NK-92 treated with Interleukin-12 subunit alpha and Interleukin-12 subunit beta, amount 100 ng/mL, for 24 hours (cell line): ENCODE measurements around the gene NAT9.

Experiments used
- DNase-seq: peaks from one replicate; lab custom pipeline; 2025; lab: John Stamatoyannopoulos, UW

NAT9 gene

DNA sequence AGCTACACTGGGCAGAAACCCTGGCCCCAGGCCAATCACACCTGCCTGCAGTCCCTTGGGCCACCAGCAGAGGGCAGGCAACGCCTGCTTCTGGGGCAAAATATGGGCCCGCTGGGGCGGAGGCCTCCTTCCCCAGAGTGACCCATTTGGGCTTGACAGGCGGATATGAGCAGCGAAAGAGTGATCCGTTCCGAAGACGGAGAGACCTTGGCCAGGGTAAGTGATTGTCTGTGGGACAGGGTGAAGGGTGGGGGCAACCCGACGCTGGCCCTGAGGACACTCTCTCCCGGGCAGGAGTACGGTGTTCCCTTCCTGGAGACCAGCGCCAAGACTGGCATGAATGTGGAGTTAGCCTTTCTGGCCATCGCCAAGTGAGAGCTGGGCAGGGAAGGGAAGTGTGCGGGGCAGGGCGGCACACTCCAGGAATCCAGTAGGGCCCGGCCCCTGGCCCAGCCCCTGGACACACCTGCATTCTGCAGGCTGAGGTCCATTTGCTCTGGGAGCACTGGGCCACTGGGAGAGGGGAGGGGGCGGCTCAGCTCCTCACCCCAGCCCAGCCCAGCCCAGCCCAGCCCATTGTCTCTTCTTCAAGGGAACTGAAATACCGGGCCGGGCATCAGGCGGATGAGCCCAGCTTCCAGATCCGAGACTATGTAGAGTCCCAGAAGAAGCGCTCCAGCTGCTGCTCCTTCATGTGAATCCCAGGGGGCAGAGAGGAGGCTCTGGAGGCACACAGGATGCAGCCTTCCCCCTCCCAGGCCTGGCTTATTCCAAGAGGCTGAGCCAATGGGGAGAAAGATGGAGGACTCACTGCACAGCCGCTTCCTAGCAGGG, 31.2 kb downstream of the NAT9 start:
- peak; percentile 69 for DNase-seq

GRCh38 chr17:74744349-74744713, 31.8 kb downstream of the NAT9 start:
- no peak for DNase-seq

DNA sequence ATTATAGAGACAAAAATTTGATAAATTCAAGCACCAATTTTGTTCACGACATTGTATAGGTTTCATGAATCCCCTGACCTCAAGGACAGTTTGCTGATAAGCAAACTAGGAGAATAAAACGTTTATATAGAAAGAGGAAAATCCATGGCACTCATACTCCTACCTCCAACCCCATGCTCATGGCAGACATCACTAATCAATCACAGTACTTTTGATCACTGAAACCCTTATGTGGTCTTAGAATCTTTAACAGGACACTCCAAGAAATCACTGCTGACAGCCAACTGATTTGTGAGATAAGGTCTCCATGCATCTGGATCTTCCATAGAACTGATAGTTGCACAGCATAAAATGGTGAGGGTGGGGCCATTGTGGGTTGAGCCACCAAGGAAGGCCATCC, 32.4 kb downstream of the NAT9 start:
- DNase-seq, result no peak

GRCh38 chr17:74742978-74743545, 33.1 kb downstream of the NAT9 start:
- no peak for DNase-seq

GRCh38 chr17:74742153-74742515, 34.0 kb downstream of the NAT9 start:
- peak; percentile 81 for DNase-seq

GRCh38 chr17:74740641-74741387, 35.3 kb downstream of the NAT9 start:
- no peak for DNase-seq

GRCh38 chr17:74740173-74740572, 36.0 kb downstream of the NAT9 start:
- DNase-seq, result no peak

- no peak for DNase-seq
Observed at GRCh38 chr17:74739227-74739831, 36.8 kb downstream of the NAT9 start.

- DNase-seq, result peak; percentile 91
Observed at GRCh38 chr17:74738051-74738996, 37.8 kb downstream of the NAT9 start.

DNA sequence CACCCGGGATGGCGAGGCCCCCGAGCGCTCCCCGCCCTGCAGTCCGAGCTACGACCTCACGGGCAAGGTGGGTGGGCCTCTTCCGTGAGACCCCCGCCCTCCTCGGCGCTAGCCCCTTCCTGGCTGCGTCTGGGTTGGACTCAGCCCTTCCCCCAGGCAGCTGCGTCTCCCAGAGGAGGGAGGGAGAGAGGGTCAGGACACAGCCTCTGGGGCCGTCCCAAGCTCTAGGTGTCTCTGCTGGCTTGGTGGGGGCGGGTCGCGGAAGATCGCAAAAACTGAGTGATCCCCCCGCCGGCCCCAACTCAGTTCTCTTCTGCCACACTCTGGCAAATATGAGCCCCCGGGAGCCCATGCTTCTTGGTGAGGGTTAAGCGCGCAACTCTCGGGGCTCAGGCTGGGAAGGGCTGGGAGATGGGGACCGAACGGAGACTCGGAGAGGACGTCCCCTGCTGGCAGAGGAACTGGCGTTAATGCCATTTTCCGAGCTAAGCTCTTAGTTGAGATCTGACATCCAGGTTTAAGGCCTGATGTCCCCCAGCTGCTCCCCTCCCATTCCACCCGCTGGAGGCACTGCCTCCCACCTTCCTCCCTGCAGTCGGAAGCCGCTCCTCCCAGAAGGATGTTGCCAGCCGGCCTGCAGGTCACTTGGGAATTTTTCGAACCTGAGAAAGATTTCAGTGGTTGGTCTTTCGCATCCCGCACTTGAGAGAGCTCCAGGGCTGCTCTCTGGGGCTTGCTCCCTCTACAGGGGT, 38.7 kb downstream of the NAT9 start:
- DNase-seq, result no peak

DNA sequence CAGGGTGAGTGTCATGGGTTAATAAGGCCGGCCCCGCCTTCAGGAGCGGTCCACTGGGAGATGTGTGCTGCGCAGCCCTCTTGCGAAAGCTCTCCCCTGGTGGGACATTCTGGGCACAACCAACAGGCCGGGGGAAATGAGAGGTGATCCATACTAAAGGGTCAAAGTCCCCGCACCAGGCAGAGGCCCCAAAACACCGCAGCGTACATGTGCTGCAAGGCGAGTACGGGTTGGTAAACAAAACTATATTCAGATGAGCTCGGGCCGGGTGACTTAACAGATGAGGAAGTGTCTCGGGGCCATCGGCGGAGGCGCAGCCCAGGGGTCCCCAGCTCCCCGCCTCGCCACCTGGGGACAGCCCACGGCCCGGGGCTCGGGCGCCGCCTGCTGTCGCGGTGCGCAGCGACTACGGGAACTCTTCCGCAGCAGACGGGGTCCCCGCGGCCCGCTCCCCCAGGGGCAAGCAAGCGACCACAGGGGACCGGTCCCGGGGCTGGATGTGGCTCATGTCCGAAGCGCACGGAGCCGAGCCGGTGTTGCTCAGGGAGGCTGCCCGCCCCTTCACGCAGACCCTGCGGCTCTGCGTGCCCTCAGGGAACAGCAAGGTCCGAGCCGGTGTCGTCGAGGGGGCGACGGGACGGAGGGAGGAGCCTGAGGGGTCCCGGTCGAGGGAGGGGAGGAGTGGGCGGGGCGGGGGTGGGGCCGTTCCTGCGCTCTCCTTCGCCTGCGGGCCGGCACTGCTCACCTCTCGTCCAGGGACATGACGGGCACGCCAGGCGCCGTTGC, 39.4 kb downstream of the NAT9 start, which contains the start of gene RAB37:
Gene RAB37 (plus strand): TSS at position 744 of the 786 bp plus-strand sequence. CDS start 17 bp downstream, at position 761.
- no peak for DNase-seq

DNA sequence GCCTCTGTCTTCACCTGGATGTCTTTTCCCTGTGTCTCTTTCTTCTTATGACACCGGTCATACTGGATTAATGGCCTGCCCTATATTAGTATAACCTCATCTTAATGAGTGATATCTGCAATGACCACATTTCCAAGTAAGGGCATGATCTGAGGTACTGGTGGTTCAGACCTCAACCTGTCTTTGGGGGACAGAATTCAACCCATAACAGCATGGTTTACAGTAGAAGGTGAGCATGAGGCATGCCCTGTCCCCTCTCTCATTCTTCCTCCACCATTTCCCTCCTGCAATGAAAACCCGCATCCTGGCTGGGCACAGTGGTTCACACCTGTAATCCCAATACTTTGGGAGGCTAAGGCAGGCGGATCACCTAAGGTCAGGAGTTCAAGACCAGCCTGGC, 41.9 kb downstream of the NAT9 start:
- no peak for DNase-seq

GRCh38 chr17:74733365-74734122, 42.6 kb downstream of the NAT9 start:
- DNase-seq, result no peak

DNA sequence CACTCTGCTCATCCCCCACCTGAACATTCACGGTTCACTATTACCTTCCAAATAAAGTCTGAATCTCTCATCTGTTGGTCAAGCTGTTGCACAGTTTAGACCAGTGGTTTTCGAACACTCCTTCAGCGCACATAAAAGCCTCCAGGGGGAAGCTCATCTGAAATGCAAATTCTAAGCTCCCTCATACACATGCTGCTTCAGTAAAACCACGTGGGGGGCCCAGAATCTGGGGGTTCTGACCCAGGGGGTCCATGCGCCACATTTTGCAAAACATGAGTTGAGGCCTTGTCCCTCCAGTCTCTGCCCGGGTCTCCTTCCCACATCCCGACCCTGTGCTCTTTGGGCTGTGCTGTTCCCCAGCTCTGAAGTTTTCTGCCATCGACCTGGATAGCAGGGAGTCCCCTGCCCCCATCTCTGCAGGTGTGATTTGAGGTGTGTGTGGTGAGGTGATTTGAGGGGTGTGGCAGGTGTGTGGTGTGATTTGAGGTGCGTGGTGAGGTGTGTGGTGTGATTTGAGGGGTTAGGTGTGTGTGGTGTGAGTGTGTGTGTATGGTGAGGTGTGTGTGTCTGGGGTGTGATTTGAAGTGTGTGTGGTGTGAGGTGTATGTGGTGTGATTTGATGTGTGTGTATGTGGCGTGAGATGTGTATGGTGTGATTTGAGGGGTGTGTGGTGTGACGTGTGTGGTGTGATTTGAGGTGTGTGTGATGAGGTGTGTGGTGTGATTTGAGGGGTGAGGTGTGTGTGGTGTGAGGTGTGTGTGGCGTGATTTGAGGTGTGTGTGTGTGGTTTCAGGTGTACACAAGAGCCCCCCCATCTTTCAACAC, 43.9 kb downstream of the NAT9 start:
- DNase-seq, result no peak

DNA sequence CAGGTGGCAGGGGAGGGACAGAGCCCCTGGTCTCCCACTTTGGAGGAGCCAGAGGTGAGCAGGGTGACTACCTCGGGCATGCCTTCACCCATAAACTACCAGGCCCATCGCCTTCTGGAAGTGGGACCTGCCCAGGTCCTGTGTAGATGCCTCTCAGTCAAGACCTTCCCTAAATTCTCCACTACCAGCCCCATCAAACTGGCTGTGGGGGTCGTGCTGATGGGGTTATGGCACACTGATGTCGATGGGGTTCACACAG, 44.9 kb downstream of the NAT9 start:
- DNase-seq, result no peak

GRCh38 chr17:74730491-74731346, 45.4 kb downstream of the NAT9 start:
- DNase-seq, result peak; percentile 88

DNA sequence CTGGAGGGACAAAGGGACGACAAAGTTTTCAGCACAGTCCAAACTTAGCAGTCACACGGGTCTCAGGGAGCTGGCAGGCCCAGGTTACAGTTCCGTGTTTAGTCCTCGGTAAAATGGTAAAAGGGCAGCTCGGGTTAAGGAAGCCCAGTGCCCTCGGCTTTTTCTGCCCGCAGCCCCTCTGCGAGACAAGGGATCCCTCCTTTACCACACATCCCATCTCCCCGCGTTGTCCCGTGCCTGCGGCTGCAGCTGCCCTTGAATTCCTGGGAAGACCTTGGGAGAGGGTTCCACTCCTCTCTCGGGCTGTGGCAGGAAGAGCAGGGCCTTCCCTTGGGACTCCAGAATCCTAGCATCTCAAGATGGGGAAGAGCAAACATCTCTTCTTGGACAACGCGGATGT, 46.3 kb downstream of the NAT9 start:
- DNase-seq, result no peak

DNA sequence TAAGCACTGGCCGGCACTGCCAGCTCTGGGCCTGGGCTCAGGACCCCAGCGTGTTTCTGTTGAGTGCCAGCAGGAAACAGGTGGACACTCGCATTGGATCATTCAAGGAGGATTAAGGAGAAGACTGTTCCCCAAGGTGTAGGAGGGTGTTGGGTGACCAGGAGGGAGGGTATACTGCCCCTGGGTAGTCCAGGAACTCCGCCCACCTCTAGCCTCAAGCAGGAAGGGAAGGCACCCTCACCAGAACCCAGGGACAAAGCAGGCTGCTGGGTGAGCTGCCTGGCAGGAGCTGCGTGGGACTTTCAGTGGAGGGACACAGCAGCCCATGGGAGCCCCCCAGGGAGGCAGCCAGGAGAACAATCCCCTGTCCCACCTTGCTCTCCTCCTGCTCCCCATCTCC, 46.8 kb downstream of the NAT9 start:
- DNase-seq, result no peak
